Gastrocnemius medialis (tissue), 4 donors: Measurements from ENCODE around the gene SAPCD1.

Experiments
- CTCF ChIP-seq, 5 experiments: fragments of 450-650 bp in 3 of 5; fragments of 200-600 bp in 2 of 5; sonication (generic) in 2 of 5; IDR thresholded peaks in 4 of 5; conservative IDR thresholded peaks in 1 of 5; 1 replicate in 4 of 5; 2 replicates in 1 of 5; pipeline ENCODE4 v1.5.1; 2016 to 2019; ENCODE audit warnings: antibody characterized with exemption in 5 of 5, mild to moderate bottlenecking in 3 of 5, moderate library complexity in 3 of 5
- POLR2A ChIP-seq, 2 donors: fragments of 450-650 bp; IDR thresholded peaks; one replicate each; pipeline ENCODE4 v1.6.1; 2017; ENCODE audit warnings: antibody characterized with exemption in 2 of 2, mild to moderate bottlenecking in 2 of 2, moderate library complexity in 2 of 2

GRCh38 chr6:31792761-31793171 lies 30.3 kb downstream of the SAPCD1 start:
- no peak for TF ChIP-seq CTCF (IDR thresholded peaks at IDR 0.05 in 4 of 5, conservative IDR thresholded peaks at IDR 0.05 in 1 of 5)
- TF ChIP-seq POLR2A (IDR thresholded peaks at IDR 0.05), result no peak
